GM12864 (cell line): Measurements from ENCODE around the gene YES1.

Experiments
- DNase-seq: peaks from one replicate; pipeline ENCODE4 v3.0.0-alpha.2; 2011; ENCODE audit warnings: low read depth
- H3K4me3 ChIP-seq: 2 replicates; pipeline ENCODE4 v1.5.1; 2011; ENCODE audit warnings: mild to moderate bottlenecking, low read depth, low read length, control low read depth
- CTCF ChIP-seq: IDR thresholded peaks from 2 replicates; pipeline ENCODE4 v1.5.1; 2011; ENCODE audit warnings: low read depth, mild to moderate bottlenecking, moderate library complexity, low read length, control low read depth, inconsistent platforms; ENCODE audit errors: missing control alignments

Gene YES1

DNA sequence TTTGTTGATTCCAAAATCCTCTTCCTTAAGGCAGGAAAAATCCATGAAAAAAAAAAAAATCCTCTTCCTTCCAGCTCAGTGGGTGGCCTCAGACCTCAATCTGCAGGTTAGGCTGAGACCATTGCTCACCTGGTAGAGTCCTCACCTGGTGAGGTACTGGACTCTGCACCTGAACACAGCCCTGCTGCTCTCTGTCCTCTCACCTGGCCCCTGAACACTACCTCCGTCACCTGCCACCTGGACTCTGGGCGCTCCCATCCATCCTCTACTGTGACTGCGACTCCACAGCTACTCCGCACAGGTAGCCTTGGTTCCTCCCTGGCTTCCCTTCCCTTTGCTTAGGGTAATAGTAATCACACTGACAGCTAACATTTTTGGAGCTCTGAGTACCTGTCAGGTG, 132.5 kb downstream of the YES1 start:
- no peak overlapping the region for H3K4me3 ChIP-seq
- no peak for DNase-seq
- no peak for TF ChIP-seq CTCF

GRCh38 chr18:678482-679182, 133.4 kb downstream of the YES1 start:
- TF ChIP-seq CTCF = no peak
- no peak for DNase-seq
- no peak overlapping the region for H3K4me3 ChIP-seq

- TF ChIP-seq CTCF = no peak
- no peak for DNase-seq
- no peak overlapping the region for H3K4me3 ChIP-seq
Measured at GRCh38 chr18:677951-678381, 134.1 kb downstream of the YES1 start.

DNA sequence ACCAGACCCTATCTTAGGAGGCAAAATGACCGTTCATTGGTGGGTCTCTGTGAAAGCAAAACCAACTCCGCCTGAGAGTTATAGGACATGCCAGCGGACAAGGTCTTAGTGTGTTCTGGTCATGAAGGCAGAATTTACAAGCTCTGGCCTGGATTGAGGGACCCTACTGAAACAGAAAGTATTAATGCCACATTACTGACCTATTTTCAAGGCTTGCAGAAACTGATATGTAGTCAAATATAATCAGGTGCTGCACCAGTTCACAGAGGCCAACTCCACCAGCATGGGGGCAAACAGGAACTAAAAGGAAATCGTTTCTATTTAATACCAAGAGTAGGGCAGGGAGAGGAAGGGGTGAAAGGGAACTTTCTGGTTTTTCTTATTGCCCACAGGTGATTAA, 134.9 kb downstream of the YES1 start:
- no peak overlapping the region for H3K4me3 ChIP-seq
- DNase-seq = no peak
- TF ChIP-seq CTCF = no peak

- TF ChIP-seq CTCF = no peak
- H3K4me3 ChIP-seq = no peak overlapping the region
- DNase-seq = no peak
Measured at GRCh38 chr18:676736-677135, 135.3 kb downstream of the YES1 start.

DNA sequence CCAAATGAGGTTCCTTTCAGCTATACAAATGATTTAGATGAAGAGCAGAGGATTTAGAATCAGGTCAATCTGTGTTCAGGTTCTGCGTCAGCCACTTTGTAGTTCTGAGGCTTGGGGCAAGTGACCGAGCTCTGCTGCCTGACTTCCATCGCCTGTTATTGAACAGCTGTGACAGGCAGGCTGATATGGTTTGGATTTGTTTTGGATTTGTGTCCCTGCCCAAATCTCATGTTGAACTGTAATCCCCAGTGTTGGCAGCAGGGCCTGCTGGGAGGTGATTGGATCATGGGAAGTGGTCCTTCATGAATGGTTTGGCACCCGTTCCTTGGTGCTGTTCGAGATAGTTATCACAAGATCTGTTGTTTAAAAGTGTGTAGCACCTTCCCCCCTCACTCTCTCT, 136.0 kb downstream of the YES1 start:
- no peak overlapping the region for H3K4me3 ChIP-seq
- no peak for TF ChIP-seq CTCF
- DNase-seq = no peak

GRCh38 chr18:675307-675706, 136.7 kb downstream of the YES1 start:
- H3K4me3 ChIP-seq = no peak overlapping the region
- no peak for DNase-seq
- no peak for TF ChIP-seq CTCF
